Liver (tissue), 9 donors: ENCODE measurements around the gene WWC2. TPM values are rescaled to one million over a fixed set of nuclear protein-coding genes. Genes with fewer than 3 reads are reported as not detected.

ENCODE experiments used
- DNase-seq: peaks from one replicate; pipeline ENCODE4 v3.0.0-alpha.2; 2017; ENCODE audit warnings: low spot score
- H3K27ac ChIP-seq, 2 donors: one replicate each; pipeline ENCODE4 v1.7.0; 2013; ENCODE audit warnings: inconsistent platforms in 2 of 2, low read length in 2 of 2, control low read depth in 1 of 2, low read depth in 1 of 2, mild to moderate bottlenecking in 1 of 2
- H3K27me3 ChIP-seq, 4 donors: one replicate each; pipeline versions ENCODE4 v1.6.1 to v1.7.0; 2013; ENCODE audit warnings: low read length in 3 of 4, inconsistent platforms in 1 of 4, mild to moderate bottlenecking in 1 of 4, moderate library complexity in 1 of 4; ENCODE audit not compliant: control insufficient read depth in 4 of 4, insufficient read depth in 4 of 4
- H3K36me3 ChIP-seq, 4 donors: one replicate each; pipeline versions ENCODE4 v1.6.1 to v1.7.0; 2013; ENCODE audit warnings: low read length in 3 of 4, mild to moderate bottlenecking in 3 of 4, low read depth in 1 of 4, moderate library complexity in 1 of 4; ENCODE audit not compliant: control insufficient read depth in 4 of 4, insufficient read depth in 3 of 4
- H3K4me1 ChIP-seq, 4 donors: one replicate each; pipeline versions ENCODE4 v1.6.1 to v1.7.0; 2013; ENCODE audit warnings: low read length in 3 of 4, mild to moderate bottlenecking in 3 of 4, moderate library complexity in 1 of 4; ENCODE audit not compliant: control insufficient read depth in 4 of 4, insufficient read depth in 4 of 4
- H3K4me3 ChIP-seq, 3 donors: one replicate each; pipeline versions ENCODE4 v1.6.1 to v1.7.0; 2013; ENCODE audit warnings: low read length in 3 of 3, control low read depth in 1 of 3, low read depth in 1 of 3, mild to moderate bottlenecking in 1 of 3
- H3K9ac ChIP-seq, 2 donors: one replicate each; pipeline ENCODE4 v1.7.0; 2013; ENCODE audit warnings: low read length in 2 of 2, mild to moderate bottlenecking in 2 of 2, moderate library complexity in 2 of 2, control low read depth in 1 of 2, low read depth in 1 of 2
- H3K9me3 ChIP-seq, 4 donors: one replicate each; pipeline versions ENCODE4 v1.6.1 to v1.7.0; 2013; ENCODE audit warnings: low read length in 3 of 4; ENCODE audit not compliant: control insufficient read depth in 4 of 4
- EGR1 ChIP-seq, 2 donors: IDR thresholded peaks; 2 replicates each; pipeline ENCODE4 v1.6.1; 2016 to 2018; ENCODE audit warnings: antibody characterized with exemption in 2 of 2, low read depth in 2 of 2
- FOXA1 ChIP-seq: IDR thresholded peaks from 2 replicates; pipeline ENCODE4 v1.6.1; 2016; ENCODE audit warnings: antibody characterized with exemption
- FOXA2 ChIP-seq: IDR thresholded peaks from 2 replicates; pipeline ENCODE4 v1.6.1; 2016; ENCODE audit warnings: antibody characterized with exemption
- GABPA ChIP-seq, 2 donors: IDR thresholded peaks in 1 of 2; conservative IDR thresholded peaks in 1 of 2; 2 replicates each; pipeline ENCODE4 v1.6.1; 2016; ENCODE audit warnings: antibody characterized with exemption in 2 of 2, mild to moderate bottlenecking in 1 of 2, moderate library complexity in 1 of 2
- HNF4G ChIP-seq: IDR thresholded peaks from 2 replicates; pipeline ENCODE4 v1.6.1; 2016; ENCODE audit warnings: antibody characterized with exemption
- JUND ChIP-seq, 2 donors: IDR thresholded peaks; 2 replicates each; pipeline ENCODE4 v1.6.1; 2016; ENCODE audit warnings: antibody characterized with exemption in 2 of 2
- NR2F2 ChIP-seq: IDR thresholded peaks from 2 replicates; pipeline ENCODE4 v1.6.1; 2016; ENCODE audit warnings: antibody characterized with exemption
- RAD21 ChIP-seq, 2 donors: IDR thresholded peaks; 2 replicates each; pipeline ENCODE4 v1.6.1; 2016; ENCODE audit warnings: antibody characterized with exemption in 2 of 2, mild to moderate bottlenecking in 2 of 2
- RXRA ChIP-seq, 2 donors: IDR thresholded peaks; 2 replicates each; pipeline ENCODE4 v1.6.1; 2017 to 2018; ENCODE audit warnings: antibody characterized with exemption in 2 of 2, mild to moderate bottlenecking in 1 of 2
- SP1 ChIP-seq: IDR thresholded peaks from 2 replicates; pipeline ENCODE4 v1.6.1; 2018; ENCODE audit warnings: antibody characterized with exemption, mild to moderate bottlenecking
- WGBS: extraction: QIAGEN DNeasy Blood & Tissue Kit; methylation state at CpG from one replicate; pipeline ENCODE4 v1.1.7; 2013; 5-methylcytosine and 5-hydroxymethylcytosine counted together
- polyA plus RNA-seq, 2 donors: library from polyadenylated mRNA; stranded (reverse) in 1 of 2; unstranded in 1 of 2; fragments of 200-250 nt in 1 of 2; fragments of >200 nt in 1 of 2; fragmentation: Nextera tagmentation in 1 of 2; extraction: Ambion mirVana in 1 of 2; gene quantifications; one replicate each; pipeline versions ENCODE4 v1.2.1 to v1.2.3, GENCODE V29; 2013 to 2015
- total RNA-seq, 2 donors: library from RNA; depleted of rRNA; stranded (reverse); fragments of >200 nt; gene quantifications; one replicate each; pipeline ENCODE4 v1.2.3, GENCODE V29; 2014
- TF ChIP-seq, protein P1 (sequence below): IDR thresholded peaks from 2 replicates; pipeline ENCODE4 v1.6.1; 2016; ENCODE audit warnings: antibody characterized with exemption
- TF ChIP-seq, protein P2 (sequence below): fragments of 150-350 bp; IDR thresholded peaks from 2 replicates; pipeline ENCODE4 v1.5.1; 2017; ENCODE audit warnings: improper control_type of control experiment, low read depth, low read length; ENCODE audit not compliant: missing input control
- TF ChIP-seq, protein P3 (sequence below): IDR thresholded peaks from 2 replicates; pipeline ENCODE4 v1.6.1; 2016; ENCODE audit warnings: antibody characterized with exemption, mild to moderate bottlenecking
- TF ChIP-seq, protein P4 (sequence below): IDR thresholded peaks from 2 replicates; pipeline ENCODE4 v1.6.1; 2016; ENCODE audit warnings: antibody characterized with exemption
- donor health status: healthy.
- donor health status: healthy.
- donor health status: healthy.
- donor health status: healthy.
- donor health status: healthy.

WWC2 gene
- total and polyA plus RNA-seq, 4 donors: 8.6 to 60.1 (median 13.3) TPM

DNA sequence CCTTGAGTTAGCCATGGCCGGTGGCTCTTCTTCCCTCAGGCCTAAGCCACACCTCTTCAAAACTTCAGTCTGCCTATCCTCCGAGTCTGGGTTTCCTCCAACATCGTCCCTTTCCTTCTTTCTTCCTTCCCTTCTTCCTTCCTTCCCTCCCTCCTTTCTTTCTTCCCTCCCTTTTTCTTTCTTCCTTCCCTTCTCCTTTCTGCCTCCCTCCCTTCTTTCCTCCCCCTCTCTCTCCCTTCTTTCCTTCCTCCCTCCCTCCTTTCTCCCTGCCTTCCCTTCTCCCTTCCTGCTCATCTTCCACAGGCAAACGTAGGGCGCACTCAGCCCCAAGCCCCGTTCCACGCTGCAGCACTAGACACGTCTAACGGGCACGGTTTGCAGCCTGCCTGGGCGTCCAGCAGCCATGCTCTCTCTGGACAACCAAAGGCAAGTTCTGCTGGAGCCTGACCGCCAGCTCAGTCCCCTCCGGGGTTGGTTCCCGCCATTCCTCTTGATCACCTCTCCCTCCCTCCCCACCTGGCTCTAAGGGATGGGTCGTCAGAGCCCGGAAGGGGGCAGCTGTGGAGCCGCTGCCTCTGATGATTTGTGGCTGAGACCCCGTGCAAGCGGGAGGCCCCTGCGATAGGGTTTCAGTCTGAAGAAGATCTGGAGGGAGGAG is 257.2 kb downstream of the WWC2 start (continued):
- TF ChIP-seq FOXA2 (no peak), RAD21 (IDR thresholded peaks at IDR 0.05) (no peak), FOXA1 (no peak)
- TF ChIP-seq, protein P1, sequence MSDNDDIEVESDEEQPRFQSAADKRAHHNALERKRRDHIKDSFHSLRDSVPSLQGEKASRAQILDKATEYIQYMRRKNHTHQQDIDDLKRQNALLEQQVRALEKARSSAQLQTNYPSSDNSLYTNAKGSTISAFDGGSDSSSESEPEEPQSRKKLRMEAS: no peak

DNA sequence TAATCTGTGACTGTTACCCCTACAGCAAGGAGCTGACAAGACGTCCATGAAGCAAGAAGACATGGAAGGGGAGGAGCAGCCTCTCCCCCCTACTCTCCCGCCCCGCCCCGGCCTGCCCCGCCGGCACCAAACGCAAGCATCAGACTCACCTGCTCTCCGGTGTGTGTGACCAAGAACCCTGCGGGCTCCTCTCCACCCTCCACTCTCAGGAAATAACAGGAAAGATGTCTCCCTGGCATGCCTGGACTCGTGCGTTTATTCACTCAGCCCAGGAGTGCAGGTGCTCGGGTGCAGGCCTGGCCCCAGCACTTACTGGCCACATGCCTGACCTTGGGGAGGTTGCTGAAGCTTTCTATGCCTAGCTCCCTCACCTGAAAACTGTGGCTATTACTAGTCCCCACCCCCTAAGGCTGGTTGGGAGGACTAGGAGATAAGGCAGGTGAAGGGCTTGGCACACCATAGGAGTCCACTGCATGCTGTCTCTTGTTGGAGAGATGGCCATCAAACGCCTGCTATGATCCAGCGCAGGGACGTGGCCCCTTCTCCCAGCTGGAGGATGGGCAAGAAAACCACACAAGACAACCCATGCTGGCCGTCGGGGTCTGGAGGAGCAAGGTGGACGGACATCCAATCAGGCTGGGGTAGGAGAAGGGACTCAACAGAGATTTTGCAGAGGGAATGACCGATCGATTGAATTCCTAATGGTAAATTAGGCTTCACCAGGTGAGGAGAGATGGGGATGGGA is 258.0 kb downstream of the WWC2 start:
- no peak overlapping the region for H3K27ac ChIP-seq
- TF ChIP-seq JUND (IDR thresholded peaks at IDR 0.05) (no peak), NR2F2 (no peak)
- TF ChIP-seq, protein P2, sequence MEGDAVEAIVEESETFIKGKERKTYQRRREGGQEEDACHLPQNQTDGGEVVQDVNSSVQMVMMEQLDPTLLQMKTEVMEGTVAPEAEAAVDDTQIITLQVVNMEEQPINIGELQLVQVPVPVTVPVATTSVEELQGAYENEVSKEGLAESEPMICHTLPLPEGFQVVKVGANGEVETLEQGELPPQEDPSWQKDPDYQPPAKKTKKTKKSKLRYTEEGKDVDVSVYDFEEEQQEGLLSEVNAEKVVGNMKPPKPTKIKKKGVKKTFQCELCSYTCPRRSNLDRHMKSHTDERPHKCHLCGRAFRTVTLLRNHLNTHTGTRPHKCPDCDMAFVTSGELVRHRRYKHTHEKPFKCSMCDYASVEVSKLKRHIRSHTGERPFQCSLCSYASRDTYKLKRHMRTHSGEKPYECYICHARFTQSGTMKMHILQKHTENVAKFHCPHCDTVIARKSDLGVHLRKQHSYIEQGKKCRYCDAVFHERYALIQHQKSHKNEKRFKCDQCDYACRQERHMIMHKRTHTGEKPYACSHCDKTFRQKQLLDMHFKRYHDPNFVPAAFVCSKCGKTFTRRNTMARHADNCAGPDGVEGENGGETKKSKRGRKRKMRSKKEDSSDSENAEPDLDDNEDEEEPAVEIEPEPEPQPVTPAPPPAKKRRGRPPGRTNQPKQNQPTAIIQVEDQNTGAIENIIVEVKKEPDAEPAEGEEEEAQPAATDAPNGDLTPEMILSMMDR: no peak
- H3K36me3 ChIP-seq: no peaks in the 10 kb centered on the region
- no peaks in the 10 kb centered on the region for H3K27me3 ChIP-seq
- no peak for DNase-seq
- WGBS: 90% methylated on average over 20 of the region's 20 CpGs
- H3K4me1 ChIP-seq: peaks cover 0 to 4% (median 0%) of the 10 kb centered on the region in 4 donors
- peaks cover 0 to 1% (median 0%) of the 10 kb centered on the region in 4 donors for H3K9me3 ChIP-seq
- no peak overlapping the region for H3K9ac ChIP-seq
- H3K4me3 ChIP-seq: no peak overlapping the region

DNA sequence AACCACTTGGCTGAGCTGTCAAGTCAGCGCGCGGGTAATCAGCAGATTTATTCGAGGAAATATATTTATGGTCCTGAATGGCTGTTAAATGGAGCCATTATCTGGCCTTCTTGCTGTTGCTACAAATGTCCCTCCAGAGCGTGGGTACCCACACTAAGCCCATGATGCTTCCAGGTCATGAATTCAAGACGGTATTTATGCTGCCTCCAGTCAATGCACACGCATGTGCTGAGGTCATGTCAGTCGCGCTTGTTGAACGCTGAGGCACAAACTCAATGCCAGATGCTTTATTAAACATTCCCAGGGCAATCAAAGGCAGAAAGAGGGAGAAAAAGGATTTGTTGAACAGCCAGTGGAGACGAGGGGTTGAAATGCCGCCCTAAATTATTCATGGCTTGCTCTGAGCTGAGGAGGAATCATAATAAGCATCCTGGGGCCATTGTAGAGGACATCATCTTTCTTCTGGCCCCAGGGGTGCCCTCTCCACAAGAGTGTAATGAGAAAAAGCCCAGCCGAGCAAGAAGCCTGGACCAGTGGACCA is 259.2 kb downstream of the WWC2 start:
- Histone ChIP-seq H3K4me3 (no peak overlapping the region), H3K9ac (no peak overlapping the region)
- DNase-seq: no peak

More for the DNA sequence above, 259.2 kb downstream of the WWC2 start:
- TF ChIP-seq EGR1 (IDR thresholded peaks at IDR 0.05; ENCODE audit: low read depth in 2 of 2): no peak
- no peak for TF ChIP-seq RXRA (IDR thresholded peaks at IDR 0.05)
- TF ChIP-seq, protein P3, sequence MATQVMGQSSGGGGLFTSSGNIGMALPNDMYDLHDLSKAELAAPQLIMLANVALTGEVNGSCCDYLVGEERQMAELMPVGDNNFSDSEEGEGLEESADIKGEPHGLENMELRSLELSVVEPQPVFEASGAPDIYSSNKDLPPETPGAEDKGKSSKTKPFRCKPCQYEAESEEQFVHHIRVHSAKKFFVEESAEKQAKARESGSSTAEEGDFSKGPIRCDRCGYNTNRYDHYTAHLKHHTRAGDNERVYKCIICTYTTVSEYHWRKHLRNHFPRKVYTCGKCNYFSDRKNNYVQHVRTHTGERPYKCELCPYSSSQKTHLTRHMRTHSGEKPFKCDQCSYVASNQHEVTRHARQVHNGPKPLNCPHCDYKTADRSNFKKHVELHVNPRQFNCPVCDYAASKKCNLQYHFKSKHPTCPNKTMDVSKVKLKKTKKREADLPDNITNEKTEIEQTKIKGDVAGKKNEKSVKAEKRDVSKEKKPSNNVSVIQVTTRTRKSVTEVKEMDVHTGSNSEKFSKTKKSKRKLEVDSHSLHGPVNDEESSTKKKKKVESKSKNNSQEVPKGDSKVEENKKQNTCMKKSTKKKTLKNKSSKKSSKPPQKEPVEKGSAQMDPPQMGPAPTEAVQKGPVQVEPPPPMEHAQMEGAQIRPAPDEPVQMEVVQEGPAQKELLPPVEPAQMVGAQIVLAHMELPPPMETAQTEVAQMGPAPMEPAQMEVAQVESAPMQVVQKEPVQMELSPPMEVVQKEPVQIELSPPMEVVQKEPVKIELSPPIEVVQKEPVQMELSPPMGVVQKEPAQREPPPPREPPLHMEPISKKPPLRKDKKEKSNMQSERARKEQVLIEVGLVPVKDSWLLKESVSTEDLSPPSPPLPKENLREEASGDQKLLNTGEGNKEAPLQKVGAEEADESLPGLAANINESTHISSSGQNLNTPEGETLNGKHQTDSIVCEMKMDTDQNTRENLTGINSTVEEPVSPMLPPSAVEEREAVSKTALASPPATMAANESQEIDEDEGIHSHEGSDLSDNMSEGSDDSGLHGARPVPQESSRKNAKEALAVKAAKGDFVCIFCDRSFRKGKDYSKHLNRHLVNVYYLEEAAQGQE: no peak
- TF ChIP-seq, protein P2: no peak
- TF ChIP-seq SP1: no peak
- TF ChIP-seq GABPA (IDR thresholded peaks at IDR 0.05 in 1 of 2, conservative IDR thresholded peaks at IDR 0.05 in 1 of 2): no peak
- no peak for TF ChIP-seq HNF4G
- TF ChIP-seq, protein P4, sequence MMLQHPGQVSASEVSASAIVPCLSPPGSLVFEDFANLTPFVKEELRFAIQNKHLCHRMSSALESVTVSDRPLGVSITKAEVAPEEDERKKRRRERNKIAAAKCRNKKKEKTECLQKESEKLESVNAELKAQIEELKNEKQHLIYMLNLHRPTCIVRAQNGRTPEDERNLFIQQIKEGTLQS: no peak
- H3K27me3 ChIP-seq: no peaks in the 10 kb centered on the region
- H3K4me1 ChIP-seq: peaks cover 0 to 4% (median 0%) of the 10 kb centered on the region in 4 donors
- WGBS: 91% methylated on average over 13 of the region's 13 CpGs
- peaks cover 0 to 1% (median 0%) of the 10 kb centered on the region in 4 donors for H3K9me3 ChIP-seq
- H3K36me3 ChIP-seq: no peaks in the 10 kb centered on the region
- no peak overlapping the region for H3K27ac ChIP-seq
